Colonic mucosa (tissue), 4 donors: ENCODE results near the gene TRIO. TPM values are rescaled to one million over a fixed set of nuclear protein-coding genes. Genes with fewer than 3 reads are reported as not detected.

ENCODE experiments used
- DNase-seq: peaks from one replicate; pipeline ENCODE4 v3.0.0-alpha.2; 2020
- H3K27ac ChIP-seq: fragments of 200-600 bp; one replicate; pipeline ENCODE4 v1.8.0; 2021
- H3K27me3 ChIP-seq: fragments of 200-600 bp; one replicate; pipeline ENCODE4 v1.8.0; 2021
- H3K36me3 ChIP-seq: fragments of 200-600 bp; one replicate; pipeline ENCODE4 v1.8.0; 2021
- H3K4me1 ChIP-seq: fragments of 200-600 bp; one replicate; pipeline ENCODE4 v1.8.0; 2021; ENCODE audit warnings: mild to moderate bottlenecking
- H3K4me3 ChIP-seq: fragments of 200-600 bp; one replicate; pipeline ENCODE4 v1.8.0; 2021
- H3K9ac ChIP-seq, 2 donors: one replicate each; pipeline ENCODE4 v1.7.0; 2013; ENCODE audit warnings: control low read depth in 2 of 2, low read depth in 2 of 2, low read length in 2 of 2
- H3K9me3 ChIP-seq: fragments of 200-600 bp; one replicate; pipeline ENCODE4 v1.8.0; 2021
- CTCF ChIP-seq: fragments of 200-600 bp; IDR thresholded peaks from one replicate; pipeline ENCODE4 v1.8.0; 2022; ENCODE audit warnings: antibody characterized with exemption, mild to moderate bottlenecking
- intact Hi-C: fragments of 100-400 bp; cut with DNase I; formaldehyde crosslinking; loops from one replicate; pipeline ENCODE4 v1.14.1; 2022
- total RNA-seq, 2 donors: library from RNA; stranded (reverse); fragmentation: NEBNext Ultra II Directional in 1 of 2; extraction: Animal tissue kit (Norgen Biotek cat#: 25700) in 1 of 2; gene quantifications; one replicate each; pipeline ENCODE4 v1.2.1, GENCODE V29; 2021
- donor health status: healthy.
- donor health status: DM: no; HTN: no; CAD: no.
- donor health status: DM: no; HTN: no; CAD: no.

TRIO gene
- total RNA-seq, 2 donors from 2014 or later = 134 to 138 TPM

GRCh38 chr5:14507156-14507941 lies 364.2 kb downstream of the TRIO start:
- no peak overlapping the region for H3K9ac ChIP-seq
- no peak for TF ChIP-seq CTCF
- H3K9me3 ChIP-seq = no peaks in the 10 kb centered on the region
- peaks cover 8% of the 10 kb centered on the region for H3K36me3 ChIP-seq
- no peaks in the 10 kb centered on the region for H3K4me1 ChIP-seq
- H3K27me3 ChIP-seq = no peaks in the 10 kb centered on the region
- no peak overlapping the region for H3K27ac ChIP-seq
- intact Hi-C loops = no loop called here
- no peak for DNase-seq
- H3K4me3 ChIP-seq = no peak overlapping the region

GRCh38 chr5:14508046-14508445 lies 364.9 kb downstream of the TRIO start:
- peaks cover 8% of the 10 kb centered on the region for H3K36me3 ChIP-seq
- H3K4me1 ChIP-seq = no peaks in the 10 kb centered on the region
- H3K27me3 ChIP-seq = no peaks in the 10 kb centered on the region
- H3K9me3 ChIP-seq = no peaks in the 10 kb centered on the region
- DNase-seq = no peak
- H3K9ac ChIP-seq = no peak overlapping the region
- no peak for TF ChIP-seq CTCF
- H3K27ac ChIP-seq = no peak overlapping the region
- no peak overlapping the region for H3K4me3 ChIP-seq
- intact Hi-C loops = no loop called here

- no peak overlapping the region for H3K9ac ChIP-seq
- no peak overlapping the region for H3K4me3 ChIP-seq
- no peaks in the 10 kb centered on the region for H3K4me1 ChIP-seq
- intact Hi-C loops = no loop called here
- no peaks in the 10 kb centered on the region for H3K9me3 ChIP-seq
- no peak overlapping the region for H3K27ac ChIP-seq
- TF ChIP-seq CTCF = no peak
- no peaks in the 10 kb centered on the region for H3K36me3 ChIP-seq
- no peak for DNase-seq
- H3K27me3 ChIP-seq = no peaks in the 10 kb centered on the region
Measured at GRCh38 chr5:14509556-14509955, 366.4 kb downstream of the TRIO start.

GRCh38 chr5:14510156-14510734 lies 367.1 kb downstream of the TRIO start:
- H3K9ac ChIP-seq = no peak overlapping the region
- H3K4me3 ChIP-seq = no peak overlapping the region
- H3K9me3 ChIP-seq = no peaks in the 10 kb centered on the region
- H3K27me3 ChIP-seq = no peaks in the 10 kb centered on the region
- TF ChIP-seq CTCF = no peak
- no peak for DNase-seq
- H3K36me3 ChIP-seq = no peaks in the 10 kb centered on the region
- intact Hi-C loops = no loop called here
- H3K4me1 ChIP-seq = no peaks in the 10 kb centered on the region
- H3K27ac ChIP-seq = no peak overlapping the region

GRCh38 chr5:14510880-14511279 lies 367.7 kb downstream of the TRIO start:
- Histone ChIP-seq H3K9ac (no peak overlapping the region), H3K27ac (no peak overlapping the region), H3K27me3 (no peaks in the 10 kb centered on the region), H3K4me1 (no peaks in the 10 kb centered on the region), H3K9me3 (no peaks in the 10 kb centered on the region), H3K36me3 (no peaks in the 10 kb centered on the region), H3K4me3 (no peak overlapping the region)
- intact Hi-C loops = no loop called here
- no peak for DNase-seq
- TF ChIP-seq CTCF = no peak
